ELR (cell line): Measurements from ENCODE around the gene SGPP1.
"Not testable (repeated sequence)": the region's sequence is repeated elsewhere in the genome, so short reads cannot be mapped to it uniquely, and the experiment has no call there.

Experiments used
- DNase-seq: peaks from one replicate; pipeline ENCODE4 v3.0.0-alpha.2; 2015; ENCODE audit warnings: low read depth

Gene SGPP1

GRCh38 chr14:63673886-63674497 lies 53.9 kb downstream of the SGPP1 start:
- no peak for DNase-seq

DNA sequence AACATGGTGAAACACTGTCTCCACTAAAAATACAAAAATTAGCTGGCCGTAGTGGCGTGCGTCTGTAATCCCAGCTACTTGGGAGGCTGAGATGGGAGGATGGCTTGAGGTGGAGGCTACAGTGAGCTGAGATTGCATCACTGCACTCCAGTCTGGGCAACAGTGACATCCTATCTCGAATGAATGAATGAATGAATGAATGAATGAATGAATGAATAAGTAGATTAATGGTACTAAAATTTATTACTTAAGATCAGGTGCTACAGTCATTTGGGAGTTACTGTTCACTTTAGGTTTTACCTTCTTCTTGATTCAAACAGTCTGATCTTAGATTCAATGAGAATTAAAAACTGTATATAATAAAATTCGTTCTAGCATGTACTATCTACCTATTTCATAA lies 54.6 kb downstream of the SGPP1 start:
- DNase-seq: no peak

DNA sequence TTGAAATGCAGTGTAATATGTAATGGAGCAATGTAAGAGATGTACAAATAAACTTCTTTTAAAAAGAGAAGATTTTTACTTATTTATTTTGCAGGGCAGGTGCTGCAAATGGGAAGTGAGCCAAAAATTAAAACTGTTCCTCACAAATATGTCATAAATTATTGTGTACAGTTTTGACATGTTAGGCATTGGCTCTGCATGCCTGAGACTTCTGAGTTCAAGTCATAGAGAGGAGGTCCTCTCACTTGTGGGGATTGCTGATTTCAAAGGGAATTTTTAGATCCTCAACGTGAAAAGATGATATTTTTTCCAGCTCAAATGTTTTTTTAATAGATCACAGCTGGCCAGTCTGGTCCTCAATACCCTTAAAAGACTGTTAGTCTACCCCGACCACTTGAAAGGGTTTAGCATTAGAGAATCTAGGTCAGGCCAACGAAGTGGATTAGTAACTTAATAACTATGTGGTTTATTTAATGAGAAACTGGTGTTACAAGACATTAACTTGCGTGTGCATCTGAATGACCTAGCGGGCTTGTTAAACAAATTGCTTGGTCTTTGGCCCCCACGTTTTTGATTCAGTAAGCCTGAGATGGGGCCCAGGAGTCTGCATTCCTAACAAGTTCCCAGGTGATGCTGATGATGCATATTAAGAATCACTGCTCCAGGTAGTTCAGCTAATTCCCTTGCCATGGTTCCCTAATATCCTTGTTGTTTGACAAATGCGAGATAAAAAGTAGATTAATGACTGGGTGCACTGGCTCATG lies 55.3 kb downstream of the SGPP1 start:
- DNase-seq: no peak

GRCh38 chr14:63671987-63672386 lies 55.9 kb downstream of the SGPP1 start:
- DNase-seq: no peak

- DNase-seq: no peak
Measured at GRCh38 chr14:63670692-63671091, 57.2 kb downstream of the SGPP1 start.

- DNase-seq: no peak
Measured at GRCh38 chr14:63666335-63666734, 61.5 kb downstream of the SGPP1 start.

DNA sequence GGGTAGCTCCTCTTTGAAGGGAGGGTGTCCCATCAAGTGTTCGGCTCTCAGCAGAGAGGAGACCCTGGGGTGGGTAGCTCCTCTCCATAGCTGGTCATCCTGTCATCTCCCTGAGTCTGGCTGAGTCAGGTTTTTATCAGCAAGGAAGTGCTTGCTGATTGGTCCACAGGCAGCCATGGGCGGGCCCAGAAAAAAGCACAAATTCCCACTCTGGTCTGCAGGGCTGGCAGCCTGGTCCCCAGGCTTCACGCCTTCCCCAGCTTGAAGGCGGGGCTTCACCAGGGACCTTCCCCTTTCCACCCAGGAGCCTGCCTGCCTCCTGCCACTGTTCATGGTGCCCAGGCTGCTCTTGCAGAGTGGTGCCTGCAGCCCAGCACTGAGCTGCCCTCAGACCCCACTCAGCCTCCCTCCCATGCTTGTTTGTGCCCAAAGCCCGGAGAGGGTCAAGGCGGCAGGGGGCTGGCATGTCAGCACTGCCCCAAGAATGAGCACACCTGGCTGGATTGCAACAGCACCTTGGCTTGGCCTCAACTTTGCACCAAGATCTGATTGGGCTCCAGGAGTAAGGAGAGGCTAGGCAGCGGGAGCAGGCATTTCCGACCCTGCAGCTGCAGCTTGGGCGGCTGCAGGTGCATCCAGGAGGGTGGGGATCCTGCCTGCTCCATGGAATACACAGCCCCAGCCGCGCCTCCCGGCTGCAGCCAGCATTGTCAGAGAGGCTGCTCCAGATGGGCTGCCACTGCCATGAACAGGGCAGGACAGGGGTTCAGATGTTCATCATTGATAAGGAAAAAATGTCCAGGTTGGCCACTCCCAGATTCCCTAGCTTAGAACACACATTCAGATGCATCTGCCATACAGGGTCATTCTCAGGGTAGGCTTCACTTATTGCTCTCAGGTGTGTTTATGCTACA lies 64.2 kb downstream of the SGPP1 start:
- peak; percentile 27 for DNase-seq

DNA sequence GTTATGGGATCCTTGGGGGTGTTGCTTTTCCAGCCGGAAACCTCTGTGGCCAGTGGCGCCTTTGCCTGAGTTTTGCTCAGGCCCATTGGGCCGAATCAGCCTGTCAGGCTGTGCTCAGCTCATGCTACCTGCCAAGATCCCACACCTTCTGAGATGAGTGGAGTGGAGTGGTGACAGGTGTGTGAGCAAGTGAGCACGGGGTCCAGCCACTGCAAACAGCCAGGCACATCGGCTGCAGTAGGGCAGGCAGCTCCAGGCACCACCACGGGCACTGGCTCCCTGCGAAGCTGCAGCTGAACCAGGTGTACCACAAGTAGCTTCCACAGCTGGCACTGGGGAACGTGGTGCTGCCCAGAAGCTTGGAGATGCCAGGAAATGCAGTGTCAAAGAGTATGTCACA lies 65.1 kb downstream of the SGPP1 start:
- DNase-seq: no peak

DNA sequence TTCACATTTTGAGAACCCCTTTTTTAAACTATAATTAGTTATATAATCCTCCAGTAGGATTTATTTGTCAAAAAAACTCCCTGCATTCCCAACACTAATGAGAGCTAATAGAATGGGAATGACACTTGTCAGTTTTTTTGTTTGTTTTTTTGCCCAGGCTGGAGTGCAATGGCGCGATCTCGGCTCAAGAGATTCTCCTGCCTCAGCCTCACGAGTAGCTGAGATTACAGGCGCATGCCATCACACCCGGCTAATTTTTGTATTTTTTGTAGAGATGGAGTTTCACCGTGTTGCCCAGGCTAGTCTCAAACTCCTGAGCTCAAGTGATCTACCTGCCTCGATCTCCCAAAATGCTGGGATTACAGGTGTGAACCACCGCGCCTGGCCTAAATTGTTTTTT lies 66.0 kb downstream of the SGPP1 start:
- not testable (repeated sequence) for DNase-seq

- no peak for DNase-seq
Measured at GRCh38 chr14:63659726-63660125, 68.1 kb downstream of the SGPP1 start.

GRCh38 chr14:63656194-63656593 lies 71.7 kb downstream of the SGPP1 start:
- no peak for DNase-seq

GRCh38 chr14:63654936-63655335 lies 72.9 kb downstream of the SGPP1 start:
- DNase-seq: no peak

DNA sequence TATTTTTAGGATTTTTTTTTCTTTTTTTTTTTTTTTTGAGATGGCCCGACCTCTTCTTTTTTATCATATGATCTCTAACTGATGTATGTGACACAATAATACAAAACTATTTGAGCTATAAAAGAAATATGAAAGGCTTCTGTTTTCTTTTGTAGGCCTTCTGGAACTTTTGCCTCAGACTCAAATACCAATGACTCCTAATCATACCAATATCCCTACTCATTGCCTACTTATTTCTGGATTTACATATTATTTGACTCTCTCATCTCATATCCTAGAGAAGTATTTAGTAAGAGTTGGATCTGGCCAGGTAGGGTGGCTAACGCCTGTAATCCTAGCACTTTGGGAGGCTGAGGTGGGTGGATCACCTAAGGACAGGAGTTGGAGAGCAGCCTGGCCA lies 73.5 kb downstream of the SGPP1 start:
- peak; percentile 52 for DNase-seq

DNA sequence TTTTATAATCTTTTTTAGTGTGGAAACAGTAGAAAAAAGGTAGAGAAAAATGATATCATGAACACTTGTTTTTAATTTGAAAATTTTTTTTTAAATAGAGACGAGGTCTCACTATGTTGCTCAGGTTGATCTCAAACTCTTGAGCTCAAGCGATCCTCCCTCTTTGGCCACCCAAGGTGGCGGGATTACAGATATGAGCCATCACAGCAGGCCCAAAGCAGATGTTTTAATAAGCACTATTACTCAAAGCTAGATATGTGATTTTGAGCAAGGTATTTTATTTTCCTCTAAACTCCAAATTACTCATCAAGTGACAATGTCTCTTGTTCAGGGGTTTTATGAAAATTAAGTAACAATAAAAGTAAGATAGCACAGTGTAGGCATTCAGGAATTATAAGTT lies 75.5 kb downstream of the SGPP1 start:
- no peak for DNase-seq

- no peak for DNase-seq
Measured at GRCh38 chr14:63650256-63650952, 77.5 kb downstream of the SGPP1 start.

DNA sequence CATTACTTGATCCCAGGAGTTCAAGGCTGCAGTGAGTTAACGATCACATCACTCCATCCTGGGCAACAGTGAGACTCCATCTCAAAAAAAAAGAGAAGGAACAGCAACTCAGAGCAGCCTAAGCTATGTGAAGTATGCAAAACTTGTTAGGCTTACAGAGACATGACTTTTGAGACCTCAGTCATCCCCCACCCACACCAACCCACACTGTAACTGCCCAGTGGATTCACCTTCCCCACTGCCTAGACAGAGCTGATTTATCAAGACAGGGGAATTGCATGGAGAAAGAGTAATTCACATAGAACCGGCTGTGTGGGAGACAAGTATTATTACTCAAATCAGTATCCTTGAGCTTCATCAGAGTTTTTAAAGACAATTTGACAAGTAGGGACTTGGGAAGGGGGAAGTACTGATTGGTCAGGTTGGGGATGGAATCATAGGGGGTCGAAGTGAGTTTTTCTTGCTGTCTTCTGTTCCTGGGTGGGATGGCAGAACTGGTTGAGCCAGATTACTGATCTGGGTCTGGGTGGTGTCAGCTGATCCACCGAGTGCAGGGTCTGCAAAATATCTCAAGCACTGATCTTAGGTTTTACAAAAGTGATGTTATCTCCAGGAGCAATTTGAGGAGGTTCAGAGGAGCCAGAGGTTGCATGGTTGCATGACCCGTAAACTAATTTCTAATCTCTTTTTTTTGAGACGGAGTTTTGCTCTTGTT lies 80.0 kb downstream of the SGPP1 start:
- DNase-seq: no peak

DNA sequence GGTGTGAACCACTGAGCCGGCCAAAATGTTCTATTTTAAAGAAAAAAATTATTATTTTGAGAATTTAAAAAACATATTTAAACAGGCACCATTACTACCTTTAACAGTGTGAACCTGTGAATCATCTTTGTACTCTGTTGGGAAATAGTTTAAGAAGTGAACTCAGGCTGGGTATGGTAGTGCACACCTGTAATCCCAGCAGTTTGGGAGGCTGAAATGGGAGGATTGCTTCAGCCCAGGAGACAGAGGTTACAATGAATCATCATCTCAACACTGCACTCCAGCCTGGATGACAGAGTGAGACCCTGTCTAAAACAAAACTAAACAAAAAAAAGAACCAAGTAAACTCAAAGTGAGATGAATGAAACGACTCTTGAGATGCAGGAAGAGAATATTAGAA lies 83.1 kb downstream of the SGPP1 start:
- no peak for DNase-seq

GRCh38 chr14:63642656-63643382 lies 85.0 kb downstream of the SGPP1 start:
- no peak for DNase-seq

DNA sequence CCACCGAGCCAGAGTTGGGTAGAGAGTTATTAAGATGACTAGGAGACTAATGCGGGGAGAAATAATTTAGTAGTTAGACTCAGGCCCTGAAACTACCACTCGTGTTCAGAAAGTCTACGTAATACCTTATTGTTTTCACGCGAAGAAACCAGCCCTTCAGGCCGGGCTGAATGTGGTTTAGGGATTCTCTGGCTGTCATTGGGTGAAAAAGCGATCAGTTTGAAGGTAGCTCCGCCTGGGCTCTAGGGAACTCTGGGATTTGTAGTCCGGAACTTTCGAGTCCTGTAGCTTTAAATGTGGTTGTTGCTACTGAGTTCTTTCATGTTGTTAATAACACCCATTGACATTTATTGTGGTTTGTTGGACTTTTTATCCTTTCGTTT lies 85.6 kb downstream of the SGPP1 start:
- peak; percentile 96 for DNase-seq

DNA sequence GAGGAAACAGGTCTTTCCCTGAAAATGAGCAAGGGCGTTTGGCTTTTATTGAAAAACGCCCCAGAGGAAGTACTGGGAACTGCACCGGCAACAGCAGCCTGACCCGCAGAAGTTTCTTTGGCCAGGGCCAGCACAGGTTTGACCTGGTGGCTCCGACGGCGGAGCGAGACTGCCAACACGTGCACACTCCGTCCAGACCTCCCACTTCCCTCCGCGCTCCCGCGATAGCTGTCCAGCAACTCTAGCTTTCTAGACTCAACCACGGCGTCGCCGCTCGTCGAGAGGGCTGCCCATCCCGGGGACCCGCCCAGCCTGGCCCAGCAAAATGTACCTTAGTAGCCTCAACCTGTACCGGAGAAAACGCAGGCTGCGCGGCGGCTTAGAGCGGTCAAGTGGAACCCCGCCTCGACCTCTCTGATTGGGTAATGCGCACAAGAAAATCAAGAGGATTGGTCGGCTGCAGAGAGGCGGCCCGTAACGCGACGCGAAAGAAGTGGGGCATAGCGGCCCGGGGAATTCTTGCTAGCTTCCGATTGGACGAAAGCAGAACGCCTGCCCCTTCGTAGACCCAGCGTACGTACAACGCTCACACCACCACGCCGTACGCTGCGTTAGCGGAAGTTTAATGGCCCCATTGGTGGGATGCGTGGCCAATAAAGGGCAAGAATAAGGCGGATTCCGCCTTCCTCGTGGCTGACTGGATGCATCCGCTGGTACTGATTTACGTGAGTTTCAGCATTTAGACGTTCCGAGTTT lies 86.2 kb downstream of the SGPP1 start, which contains the start of gene WDR89:
WDR89 (minus strand) TSS at position 399 of the 756 bp plus-strand sequence. CDS start 41,929 bp downstream, outside the sequence.
- peak; percentile 99 for DNase-seq
